Aorta (tissue), 5 donors: Measurements from ENCODE around the gene SMIM12. TPM values are rescaled to one million over a fixed set of nuclear protein-coding genes. Genes with fewer than 3 reads are reported as not detected.

Source experiments
- ATAC-seq: fragments of 200-7000 bp; cut with Tn5 transposase; one replicate; pipeline ENCODE4 v1.9.1; 2022; ENCODE audit warnings: moderate library complexity; ENCODE audit not compliant: low FRiP score
- DNase-seq, 2 donors: peaks; one replicate each; pipeline ENCODE4 v3.0.0-alpha.2; 2020
- H3K27ac ChIP-seq, 2 donors: one replicate each; pipeline ENCODE4 v1.5.1; 2013; ENCODE audit warnings: low read length in 2 of 2, mild to moderate bottlenecking in 2 of 2, moderate library complexity in 2 of 2, control low read depth in 1 of 2, inconsistent platforms in 1 of 2, low read depth in 1 of 2
- H3K27me3 ChIP-seq, 2 donors: one replicate each; pipeline ENCODE4 v1.6.1; 2013; ENCODE audit warnings: control low read depth in 1 of 2, low read length in 1 of 2, mild to moderate bottlenecking in 1 of 2, moderate library complexity in 1 of 2; ENCODE audit not compliant: insufficient read depth in 2 of 2, control insufficient read depth in 1 of 2
- H3K36me3 ChIP-seq, 2 donors: one replicate each; pipeline ENCODE4 v1.6.1; 2013; ENCODE audit warnings: control low read depth in 1 of 2, low read length in 1 of 2, mild to moderate bottlenecking in 1 of 2; ENCODE audit not compliant: insufficient read depth in 2 of 2, control insufficient read depth in 1 of 2
- H3K4me1 ChIP-seq, 2 donors: one replicate each; pipeline ENCODE4 v1.6.1; 2013; ENCODE audit warnings: low read length in 2 of 2, control low read depth in 1 of 2, mild to moderate bottlenecking in 1 of 2, moderate library complexity in 1 of 2; ENCODE audit not compliant: insufficient read depth in 2 of 2, control insufficient read depth in 1 of 2
- H3K4me3 ChIP-seq, 2 donors: one replicate each; pipeline ENCODE4 v1.5.1; 2013; ENCODE audit warnings: low read length in 2 of 2, control low read depth in 1 of 2, mild to moderate bottlenecking in 1 of 2
- H3K9me3 ChIP-seq: one replicate; pipeline ENCODE4 v1.6.1; 2013; ENCODE audit warnings: mild to moderate bottlenecking, low read length; ENCODE audit not compliant: control insufficient read depth
- WGBS, 2 donors: extraction: QIAGEN DNeasy Blood & Tissue Kit; methylation state at CpG; one replicate each; pipeline ENCODE4 v1.1.7; 2013; 5-methylcytosine and 5-hydroxymethylcytosine counted together
- intact Hi-C, 2 donors: fragments of 100-400 bp; cut with DNase I; formaldehyde crosslinking; loops; one replicate each; pipeline versions ENCODE4 v1.14.2 to v1.15.0; 2022
- polyA plus RNA-seq, 2 donors: library from polyadenylated mRNA; stranded (reverse); fragments of 200-250 nt; gene quantifications; one replicate each; pipeline ENCODE4 v1.2.3, GENCODE V29; 2013
- total RNA-seq, 2 donors: library from RNA; stranded (reverse); fragmentation: NEBNext Ultra II Directional; extraction: Animal tissue kit (Norgen Biotek cat#: 25700); gene quantifications; one replicate each; pipeline ENCODE4 v1.2.1, GENCODE V29; 2021
- donor health status: healthy with polysubstance abuse.
- donor health status: Bipolar disorder and iron deficiency.
- donor health status: DM: no; HTN: no; CAD: no.
- donor health status: DM: no; HTN: no; CAD: no.
- donor health status: DM: yes; HTN: yes; CAD: no.

The SMIM12 gene
- total and polyA plus RNA-seq, 4 donors = 38.1 to 58.8 (median 42.4) TPM

- intact Hi-C loops = loop anchor here in 1 of 2 donors (1.0 kb wide), 1 partner anchor 22 kb away; no protein-coding TSS in a partner anchor
- no peak for DNase-seq
- no peak overlapping the region for H3K27ac ChIP-seq
- no peaks in the 10 kb centered on the region for H3K4me1 ChIP-seq
- H3K9me3 ChIP-seq = no peaks in the 10 kb centered on the region
- H3K4me3 ChIP-seq = no peak overlapping the region
- no peak for ATAC-seq
- 76 to 79% methylated on average over 14 of the region's 14 CpGs for WGBS, 2 donors
- no peaks in the 10 kb centered on the region for H3K36me3 ChIP-seq
- H3K27me3 ChIP-seq = no peaks in the 10 kb centered on the region
Measured at GRCh38 chr1:34843392-34844251, 15.9 kb downstream of the SMIM12 start.

DNA sequence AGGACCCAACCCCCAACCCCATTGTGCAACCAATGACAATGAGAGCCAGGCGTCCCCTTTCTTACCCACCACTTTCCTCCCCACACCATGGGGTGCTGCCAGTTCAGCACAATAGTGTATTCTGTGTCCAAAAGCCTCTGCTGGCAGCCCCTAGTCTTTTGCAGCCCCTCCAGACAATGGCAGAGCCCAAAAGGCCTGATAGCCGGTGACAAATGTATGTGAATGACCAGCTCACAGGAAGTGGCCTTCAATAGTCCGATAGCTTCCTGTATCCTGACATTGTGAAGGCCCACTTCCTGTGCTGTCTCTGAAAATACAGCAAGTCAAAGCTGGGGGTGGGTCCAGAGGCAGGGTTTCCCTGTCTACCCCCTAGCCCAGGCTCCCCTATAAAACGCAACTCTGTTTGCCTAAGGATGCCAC is 16.6 kb downstream of the SMIM12 start:
- Histone ChIP-seq H3K27me3 (no peaks in the 10 kb centered on the region), H3K27ac (no peak overlapping the region), H3K4me1 (no peaks in the 10 kb centered on the region), H3K36me3 (no peaks in the 10 kb centered on the region), H3K4me3 (no peak overlapping the region), H3K9me3 (no peaks in the 10 kb centered on the region)
- ATAC-seq = no peak
- intact Hi-C loops = loop anchor here in 1 of 2 donors (1.0 kb wide), 1 partner anchor 22 kb away; no protein-coding TSS in a partner anchor
- no peak for DNase-seq
- 83 to 94% methylated on average over 4 of the region's 4 CpGs for WGBS, 2 donors

DNA sequence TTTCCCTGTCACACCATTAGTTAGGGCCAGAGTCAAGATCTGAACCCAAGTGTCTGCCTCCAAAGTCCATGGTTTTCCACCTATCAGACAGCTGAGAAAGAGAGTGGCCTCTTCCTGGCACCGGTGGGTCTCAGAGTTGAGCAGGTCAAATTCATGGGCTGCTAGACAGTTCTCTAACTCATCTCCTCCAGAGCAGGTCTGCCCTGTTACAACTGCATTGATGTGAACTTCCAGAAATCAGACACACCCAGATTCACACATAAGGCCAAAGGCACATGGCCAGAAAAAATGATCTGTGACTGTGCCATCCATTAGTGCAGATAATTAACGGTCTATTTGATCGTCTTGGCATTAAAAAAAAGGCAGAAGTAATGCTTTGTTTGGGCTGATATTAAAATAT is 17.5 kb downstream of the SMIM12 start:
- H3K4me1 ChIP-seq = no peaks in the 10 kb centered on the region
- no peak for ATAC-seq
- no peak for DNase-seq
- no peaks in the 10 kb centered on the region for H3K36me3 ChIP-seq
- no peaks in the 10 kb centered on the region for H3K9me3 ChIP-seq
- no peak overlapping the region for H3K4me3 ChIP-seq
- intact Hi-C loops = no loop called here
- no peaks in the 10 kb centered on the region for H3K27me3 ChIP-seq
- H3K27ac ChIP-seq = no peak overlapping the region
- WGBS, 2 donors = 62 to 64% methylated on average over 3 of the region's 3 CpGs

DNA sequence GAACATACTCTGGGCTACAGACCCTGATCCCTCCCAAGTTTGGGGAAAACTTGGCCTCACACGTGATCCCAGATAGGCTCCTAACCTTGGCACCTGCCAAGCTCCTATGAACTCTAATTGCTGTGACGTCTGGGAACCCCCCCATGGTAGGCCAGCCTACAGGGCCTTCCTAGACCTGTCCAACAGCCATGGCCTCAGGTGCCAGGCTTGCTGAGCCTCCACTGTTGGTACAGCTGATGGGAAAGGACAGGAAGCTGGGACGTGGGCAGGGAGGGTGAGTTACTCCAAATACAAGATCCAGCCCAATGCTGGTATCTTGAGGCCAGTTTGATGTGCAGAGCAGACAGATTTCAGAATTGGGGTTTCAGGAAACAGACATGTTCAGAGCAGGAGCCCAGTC is 19.1 kb downstream of the SMIM12 start:
- ATAC-seq (no peak), DNase-seq (no peak)
- H3K4me3 ChIP-seq = no peak overlapping the region
- no peaks in the 10 kb centered on the region for H3K4me1 ChIP-seq
- no peaks in the 10 kb centered on the region for H3K9me3 ChIP-seq
- H3K27ac ChIP-seq = no peak overlapping the region
- H3K36me3 ChIP-seq = no peaks in the 10 kb centered on the region
- intact Hi-C loops = no loop called here
- H3K27me3 ChIP-seq = no peaks in the 10 kb centered on the region
- 79 to 83% methylated on average over 3 of the region's 3 CpGs for WGBS, 2 donors

DNA sequence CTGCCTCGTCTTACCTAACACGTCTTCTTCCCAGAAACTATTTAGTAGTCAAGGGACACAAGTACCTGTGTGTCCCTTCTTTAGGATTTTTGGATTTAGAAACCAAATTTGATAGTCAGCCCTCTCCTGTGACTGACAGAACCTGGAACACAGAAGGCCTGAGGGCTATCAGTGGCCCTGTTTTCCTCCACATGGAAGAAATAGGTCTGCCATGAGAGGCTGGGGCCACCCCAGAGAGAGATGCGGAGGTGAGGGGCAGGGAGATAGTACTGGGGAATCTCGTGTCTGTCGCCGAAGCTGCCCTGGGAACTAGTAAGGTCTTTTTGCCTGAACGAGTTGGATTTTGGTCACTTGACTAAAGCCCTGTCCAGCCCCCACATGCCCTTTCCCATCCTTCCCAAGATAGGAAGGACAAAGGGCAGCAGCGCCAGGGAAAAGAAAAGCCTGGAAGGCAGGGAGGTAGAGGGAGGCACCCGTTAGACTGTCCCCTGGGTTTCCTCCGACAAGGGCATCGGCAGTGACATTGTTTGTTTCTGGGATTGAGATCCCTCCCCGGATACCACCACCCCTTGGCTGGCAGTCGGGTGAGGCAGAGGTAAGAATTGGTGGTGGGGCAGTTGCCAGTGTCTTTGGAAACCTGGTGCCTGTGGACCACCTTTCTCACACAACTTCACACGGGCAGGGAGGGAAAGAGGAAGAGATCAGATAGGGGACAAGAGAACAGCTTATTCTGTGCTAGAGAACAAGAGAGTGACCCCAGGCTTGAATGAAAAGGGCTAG is 19.8 kb downstream of the SMIM12 start:
- no peak overlapping the region for H3K27ac ChIP-seq
- intact Hi-C loops = loop anchor here in 1 of 2 donors (5.0 kb wide), 1 partner anchor 47 kb away; the partner anchor contains the start of gene GJA4
- DNase-seq (no peak), ATAC-seq (no peak)
- 78 to 87% methylated on average over 14 of the region's 14 CpGs for WGBS, 2 donors
- H3K9me3 ChIP-seq = no peaks in the 10 kb centered on the region
- H3K4me1 ChIP-seq = no peaks in the 10 kb centered on the region
- no peak overlapping the region for H3K4me3 ChIP-seq
- no peaks in the 10 kb centered on the region for H3K36me3 ChIP-seq
- H3K27me3 ChIP-seq = no peaks in the 10 kb centered on the region

GRCh38 chr1:34833711-34834110 is 25.8 kb downstream of the SMIM12 start:
- Histone ChIP-seq H3K4me1 (peaks cover 2 to 4% of the 10 kb centered on the region in 2 donors), H3K36me3 (no peaks in the 10 kb centered on the region), H3K9me3 (no peaks in the 10 kb centered on the region), H3K27ac (no peak overlapping the region), H3K27me3 (no peaks in the 10 kb centered on the region), H3K4me3 (no peak overlapping the region)
- WGBS, 2 donors = 81 to 82% methylated on average over 1 of the region's 1 CpG
- intact Hi-C loops = no loop called here
- ATAC-seq = no peak
- DNase-seq = no peak

DNA sequence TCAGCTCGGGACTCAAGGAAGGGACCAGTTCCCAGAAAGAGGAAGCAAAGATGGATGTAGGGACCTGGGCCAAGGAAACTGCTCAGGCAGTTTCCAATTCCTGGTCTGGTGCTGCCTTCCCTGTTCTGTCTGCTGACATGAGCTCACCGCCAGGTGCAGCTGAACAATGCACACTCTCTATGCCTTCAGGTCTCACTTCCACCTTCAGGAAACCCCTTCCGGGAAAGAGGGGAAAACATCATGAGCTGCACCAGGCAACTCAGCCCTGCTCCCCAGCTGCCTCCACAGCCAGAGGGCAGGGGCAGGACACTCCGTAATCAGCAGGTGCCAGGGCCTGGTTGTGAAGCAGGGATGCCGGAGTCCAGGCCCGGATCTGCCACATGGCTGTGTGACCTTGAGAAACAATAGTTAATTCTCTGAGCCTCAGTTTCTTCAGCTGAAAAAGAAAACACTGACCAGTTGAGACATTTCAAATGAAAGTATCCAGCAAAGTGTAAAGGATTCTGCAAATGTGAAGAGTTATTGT is 27.8 kb downstream of the SMIM12 start:
- no peak for DNase-seq

DNA sequence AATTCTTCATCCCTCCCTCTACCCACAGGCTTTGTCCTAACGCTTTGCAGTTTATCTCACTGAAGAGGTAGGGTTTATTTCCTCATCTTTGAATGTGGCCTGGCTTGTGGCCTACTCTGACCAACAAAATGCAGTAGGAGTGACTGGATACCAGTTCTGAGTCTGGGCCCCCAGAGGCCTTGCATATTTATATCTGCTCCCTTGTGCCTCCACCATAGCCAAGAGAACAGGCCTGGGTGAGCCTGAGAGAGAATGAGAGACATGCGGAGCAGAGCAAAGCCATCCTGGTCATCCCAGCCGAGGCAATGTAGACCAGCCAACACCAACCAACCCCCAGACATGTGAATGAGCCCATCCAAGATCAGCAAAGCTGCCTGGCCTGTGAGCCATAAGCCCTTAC is 30.3 kb downstream of the SMIM12 start:
- ATAC-seq = peak; percentile 58
- 4 to 12% methylated on average over 3 of the region's 3 CpGs for WGBS, 2 donors
- Histone ChIP-seq H3K27ac (peak overlapping the region in 1 of 2 donors; percentile 73), H3K4me1 (peaks cover 4 to 5% of the 10 kb centered on the region in 2 donors), H3K36me3 (no peaks in the 10 kb centered on the region), H3K27me3 (no peaks in the 10 kb centered on the region), H3K4me3 (no peak overlapping the region), H3K9me3 (no peaks in the 10 kb centered on the region)
- no peak for DNase-seq
- intact Hi-C loops = no loop called here

More for the DNA sequence above, 27.8 kb downstream of the SMIM12 start:
- Histone ChIP-seq H3K27me3 (no peaks in the 10 kb centered on the region), H3K4me3 (no peak overlapping the region), H3K36me3 (no peaks in the 10 kb centered on the region), H3K27ac (no peak overlapping the region), H3K9me3 (no peaks in the 10 kb centered on the region), H3K4me1 (peaks cover 2 to 4% of the 10 kb centered on the region in 2 donors)
- intact Hi-C loops = no loop called here
- no peak for ATAC-seq
- WGBS, 2 donors = 56 to 60% methylated on average over 6 of the region's 6 CpGs
